HFF-Myc (cell line): ENCODE results near the gene CCNK.

Experiments used
- DNase-seq: peaks from one replicate; pipeline ENCODE4 v3.0.0-alpha.2; 2011; ENCODE audit warnings: low read depth; ENCODE audit errors: extremely low read depth
- H3K4me3 ChIP-seq: replicated peaks from 2 replicates; pipeline ENCODE4 v1.5.1; 2011; ENCODE audit warnings: low read depth, mild to moderate bottlenecking, control low read depth, low read length
- TF ChIP-seq, protein P1 (sequence below): IDR thresholded peaks from 2 replicates; pipeline ENCODE4 v1.5.1; 2012; ENCODE audit warnings: mild to moderate bottlenecking, low read depth, low read length, control low read depth; ENCODE audit errors: missing control alignments

Gene CCNK

GRCh38 chr14:99452968-99453367 lies 28.2 kb upstream of the CCNK start:
- TF ChIP-seq, protein P1, sequence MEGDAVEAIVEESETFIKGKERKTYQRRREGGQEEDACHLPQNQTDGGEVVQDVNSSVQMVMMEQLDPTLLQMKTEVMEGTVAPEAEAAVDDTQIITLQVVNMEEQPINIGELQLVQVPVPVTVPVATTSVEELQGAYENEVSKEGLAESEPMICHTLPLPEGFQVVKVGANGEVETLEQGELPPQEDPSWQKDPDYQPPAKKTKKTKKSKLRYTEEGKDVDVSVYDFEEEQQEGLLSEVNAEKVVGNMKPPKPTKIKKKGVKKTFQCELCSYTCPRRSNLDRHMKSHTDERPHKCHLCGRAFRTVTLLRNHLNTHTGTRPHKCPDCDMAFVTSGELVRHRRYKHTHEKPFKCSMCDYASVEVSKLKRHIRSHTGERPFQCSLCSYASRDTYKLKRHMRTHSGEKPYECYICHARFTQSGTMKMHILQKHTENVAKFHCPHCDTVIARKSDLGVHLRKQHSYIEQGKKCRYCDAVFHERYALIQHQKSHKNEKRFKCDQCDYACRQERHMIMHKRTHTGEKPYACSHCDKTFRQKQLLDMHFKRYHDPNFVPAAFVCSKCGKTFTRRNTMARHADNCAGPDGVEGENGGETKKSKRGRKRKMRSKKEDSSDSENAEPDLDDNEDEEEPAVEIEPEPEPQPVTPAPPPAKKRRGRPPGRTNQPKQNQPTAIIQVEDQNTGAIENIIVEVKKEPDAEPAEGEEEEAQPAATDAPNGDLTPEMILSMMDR = no peak
- no peak for DNase-seq
- H3K4me3 ChIP-seq = no peak overlapping the region

GRCh38 chr14:99454246-99454645 lies 27.0 kb upstream of the CCNK start:
- TF ChIP-seq, protein P1 = no peak
- DNase-seq = no peak
- H3K4me3 ChIP-seq = no peak overlapping the region

DNA sequence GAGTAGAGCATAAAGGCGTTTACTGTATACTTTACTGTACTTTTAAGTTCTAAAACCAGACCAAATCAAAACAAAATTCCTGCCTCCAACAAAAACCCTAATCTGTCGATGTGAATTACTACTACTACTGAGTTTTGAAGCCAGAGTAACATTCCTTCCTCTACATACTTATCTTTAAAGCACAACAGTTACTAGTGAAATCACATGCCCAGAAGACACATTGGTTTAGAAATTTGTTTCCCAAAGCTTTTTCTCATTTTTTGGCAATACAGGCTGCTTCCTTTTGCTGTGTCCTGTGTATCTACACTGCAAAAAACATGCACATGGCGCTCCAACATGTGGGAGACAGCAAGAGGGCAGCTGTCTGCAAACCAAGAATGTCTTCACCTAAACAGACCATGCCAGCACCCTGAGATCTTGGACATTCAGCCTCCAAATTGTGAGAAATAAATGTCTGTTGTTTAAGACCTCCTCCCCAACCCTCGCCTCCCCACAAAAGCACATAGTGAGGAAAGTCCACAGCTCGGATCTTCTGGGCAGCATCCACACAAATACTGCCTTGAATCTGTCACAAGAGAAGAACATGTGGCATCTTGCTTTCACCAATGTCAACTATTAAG lies 21.6 kb upstream of the CCNK start:
- TF ChIP-seq, protein P1 = no peak
- no peak overlapping the region for H3K4me3 ChIP-seq
- DNase-seq = no peak

DNA sequence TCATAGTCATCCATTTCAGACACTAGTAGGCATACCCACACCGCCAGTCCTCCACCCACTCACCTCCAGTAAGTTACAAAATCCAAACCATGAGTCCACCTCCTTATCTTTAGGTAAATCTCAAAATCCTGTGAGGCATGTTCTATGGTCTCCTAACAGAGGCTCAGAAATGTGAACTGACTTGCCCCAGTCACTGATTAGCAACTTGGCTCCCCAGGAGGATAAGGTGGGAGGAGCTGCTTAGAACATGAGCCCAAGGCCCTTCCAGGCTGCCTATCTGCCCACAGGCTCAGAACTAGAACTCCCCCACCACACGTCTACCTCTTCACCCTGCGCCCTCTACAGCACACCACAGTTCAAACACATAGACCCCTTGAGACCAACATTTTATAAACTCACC lies 20.4 kb upstream of the CCNK start:
- TF ChIP-seq, protein P1 = no peak
- DNase-seq = no peak
- no peak overlapping the region for H3K4me3 ChIP-seq

DNA sequence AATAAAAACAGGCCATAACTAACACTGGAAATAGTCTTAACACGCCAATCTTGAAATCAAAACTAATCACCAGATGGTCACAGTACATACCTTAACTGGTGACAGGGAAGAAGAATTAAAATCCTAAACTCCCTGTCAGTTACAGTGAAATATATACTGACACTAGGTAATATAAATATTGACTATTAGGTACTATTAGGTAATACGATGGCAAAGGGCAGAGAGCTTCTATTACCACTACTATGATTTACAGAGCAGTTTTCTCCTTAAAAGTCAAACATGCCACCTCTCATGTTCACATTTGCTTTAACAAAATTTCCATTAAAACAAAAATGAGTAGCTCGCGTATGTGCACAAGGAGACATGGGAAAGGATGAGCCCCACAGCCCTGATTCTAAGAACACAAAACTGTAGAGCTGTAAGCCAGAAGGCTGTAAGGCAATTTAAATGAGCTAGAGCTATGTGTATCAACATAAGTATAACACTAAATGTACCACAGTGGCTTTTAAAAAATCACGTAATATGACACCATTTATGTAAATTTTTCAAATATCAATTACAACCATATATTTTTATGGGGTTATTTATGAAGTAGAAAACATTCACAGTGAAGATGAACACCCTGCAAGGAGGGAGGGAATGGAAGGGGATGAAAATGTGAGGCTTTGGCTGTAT lies 19.7 kb upstream of the CCNK start:
- DNase-seq = no peak
- TF ChIP-seq, protein P1 = no peak
- no peak overlapping the region for H3K4me3 ChIP-seq

- DNase-seq = no peak
- TF ChIP-seq, protein P1 = no peak
- H3K4me3 ChIP-seq = no peak overlapping the region
These were observed 19.0 kb upstream of the CCNK start for GRCh38 chr14:99462210-99462609.
